DND-41 (cell line): ENCODE data around the gene ARID3A.

ENCODE experiments used
- CTCF ChIP-seq: IDR thresholded peaks from 2 replicates; pipeline ENCODE4 v1.5.1; 2012; ENCODE audit warnings: borderline replicate concordance, low read length, moderate library complexity, mild to moderate bottlenecking; ENCODE audit not compliant: poor library complexity, severe bottlenecking; ENCODE audit errors: extremely low read depth
- EZH2 ChIP-seq: IDR thresholded peaks from 3 replicates; pipeline ENCODE4 v1.6.1; 2012; ENCODE audit warnings: borderline replicate concordance, low read depth, mild to moderate bottlenecking, moderate library complexity, low read length, inconsistent platforms; ENCODE audit not compliant: severe bottlenecking

- TF ChIP-seq CTCF (no peak), EZH2 (no peak)
Observed at GRCh38 chr19:941292-942132, 15.7 kb downstream of the ARID3A start.
